Bronchial smooth muscle cell (primary cell): ENCODE data around the gene GABRB2. TPM values are rescaled to one million over a fixed set of nuclear protein-coding genes. Genes with fewer than 3 reads are reported as not detected.

Experiments
- total RNA-seq: library from RNA; depleted of rRNA; stranded (reverse); fragments of >200 nt; gene quantifications from 2 replicates; pipeline ENCODE4 v1.2.1, GENCODE V29; 2014

The GABRB2 gene
- total RNA-seq: not detected in 2 replicates

DNA sequence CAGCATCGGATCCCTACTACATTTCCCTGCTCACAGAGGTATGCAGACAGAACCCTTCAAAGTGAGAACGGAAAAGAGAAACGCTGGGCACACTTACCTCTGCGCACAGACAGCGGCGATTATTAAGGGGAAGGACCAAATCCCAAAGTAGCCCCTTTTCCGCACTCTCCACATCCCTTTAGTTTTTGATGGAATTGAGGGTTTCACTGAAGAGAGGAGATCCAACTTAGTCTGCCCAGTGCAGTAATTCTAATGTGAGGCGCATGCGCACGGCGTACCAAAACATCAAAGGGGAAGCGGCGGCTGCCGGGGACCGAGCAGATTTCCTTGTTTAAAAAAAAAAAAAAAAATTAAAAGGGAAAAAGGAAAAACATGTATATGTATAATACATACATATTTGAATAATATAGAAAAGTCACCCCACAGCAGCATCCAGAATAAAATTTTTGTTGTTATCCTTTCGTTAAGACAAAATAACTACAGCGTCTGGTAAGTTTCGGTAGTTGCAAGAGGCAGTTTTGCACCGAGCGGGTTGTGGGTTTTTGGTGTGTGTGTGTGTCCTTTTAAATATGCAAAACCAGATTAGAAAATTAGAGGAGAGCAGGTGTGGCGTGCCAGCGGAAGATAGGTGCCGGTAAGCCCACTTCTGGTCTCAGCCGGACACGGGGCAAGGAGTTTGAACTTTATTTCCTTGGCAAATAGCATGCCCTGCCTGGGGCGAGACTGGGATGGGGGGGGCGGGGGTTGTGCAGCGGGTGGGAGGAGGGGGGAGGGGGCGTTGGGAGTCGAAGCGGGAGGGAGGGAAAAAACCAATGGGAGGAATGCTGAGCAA lies at the start of gene GABRB2:
Gene GABRB2, minus strand, starts transcription at position 256 of the 832 bp plus-strand sequence. Its CDS starts 82 bp downstream, at position 174.

Other genes starting within 250 kb of the GABRB2 start
- not detected in 2 replicates for gene GABRA6, start 139.0 kb upstream of the GABRB2 start, total RNA-seq